K562 (cell line): ENCODE measurements around the gene VPS16. TPM values are rescaled to one million over a fixed set of nuclear protein-coding genes. Genes with fewer than 3 reads are reported as not detected.

Experiments
- ATAC-seq: fragments of 200-7000 bp; cut with Tn5 transposase; 3 replicates; pipeline ENCODE4 v1.9.1; 2020; ENCODE audit warnings: moderate library complexity
- BruUV-seq: library from RNA; stranded (reverse); fragments of 400-500 nt; replicated peaks from 2 replicates; lab custom pipeline; 2021; lab: Mats Ljungman, UMichigan
- CTCF ChIA-PET: fragments of 300-600 bp; formaldehyde crosslinking; extraction: SDS; loops from one replicate; lab custom pipeline; 2021; ENCODE audit warnings: low intra/inter-chr PET ratio; lab: Yijun Ruan, JAX
- POLR2A ChIA-PET: fragments of 300-600, 350-650 bp; sonication (Branson Sonifier 250); formaldehyde crosslinking; extraction: SDS; loops from one replicate; lab custom pipeline; 2021; ENCODE audit warnings: antibody characterized with exemption, inconsistent platforms; lab: Yijun Ruan, JAX
- DNase-seq, 4 experiments: peaks; one replicate each; pipeline versions ENCODE4 v3.0.0 to v3.0.0-alpha.2; 2011 to 2018; ENCODE audit warnings: low spot score in 3 of 4, mixed read lengths in 3 of 4; ENCODE audit errors: extremely low read depth in 1 of 4
- FAIRE-seq: peaks from 2 replicates; lab custom pipeline; 2011; peaks lifted over from hg19 to GRCh38; lab: Jason Lieb, UNC
- H2AFZ ChIP-seq: 2 replicates; pipeline ENCODE4 v1.6.0; 2011; ENCODE audit warnings: low read depth, low read length, control low read depth, inconsistent platforms
- H3K27ac ChIP-seq: fragments of 200-600 bp; 3 replicates; pipeline ENCODE4 v1.8.0; 2011; ENCODE audit warnings: low read depth, mild to moderate bottlenecking, control low read depth, inconsistent platforms, low read length, moderate library complexity, mixed read lengths; ENCODE audit errors: extremely low read depth
- H3K27me3 ChIP-seq, 2 experiments: fragments of 300-600 bp in 1 of 2; 2 replicates in 1 of 2; 3 replicates in 1 of 2; pipeline versions ENCODE4 v1.6.0 to v1.8.0; 2011; ENCODE audit warnings: inconsistent platforms in 2 of 2, low read length in 2 of 2, mild to moderate bottlenecking in 1 of 2, mixed read lengths in 1 of 2, moderate library complexity in 1 of 2; ENCODE audit not compliant: control insufficient read depth in 2 of 2, insufficient read depth in 2 of 2
- H3K36me3 ChIP-seq: fragments of 300-600 bp; 3 replicates; pipeline ENCODE4 v1.8.0; 2011; ENCODE audit warnings: mild to moderate bottlenecking, low read length, inconsistent platforms; ENCODE audit not compliant: control insufficient read depth, insufficient read depth
- H3K4me1 ChIP-seq, 2 experiments: fragments of 200-600 bp in 1 of 2; replicated peaks in 1 of 2; 2 replicates in 1 of 2; 3 replicates in 1 of 2; pipeline versions ENCODE4 v1.5.1 to v1.8.0; 2011; ENCODE audit warnings: inconsistent platforms in 2 of 2, low read length in 2 of 2, mild to moderate bottlenecking in 1 of 2, mixed read lengths in 1 of 2, moderate library complexity in 1 of 2; ENCODE audit not compliant: control insufficient read depth in 2 of 2, insufficient read depth in 2 of 2
- H3K4me2 ChIP-seq: 2 replicates; pipeline ENCODE4 v1.6.1; 2011; ENCODE audit warnings: low read length, control low read depth, inconsistent platforms, mixed read lengths; ENCODE audit not compliant: insufficient read depth
- H3K4me3 ChIP-seq: fragments of 200-600 bp; sonication (generic), shearing (Covaris generic); 2 replicates; pipeline ENCODE4 v1.5.1; 2016; ENCODE audit warnings: control low read depth, inconsistent platforms
- H3K79me2 ChIP-seq: fragments of 200-600 bp; 3 replicates; pipeline ENCODE4 v1.8.0; 2011; ENCODE audit warnings: low read length, inconsistent platforms; ENCODE audit not compliant: control insufficient read depth, insufficient read depth
- H3K9ac ChIP-seq, 2 experiments: 2 replicates each; pipeline versions ENCODE4 v1.6.0 to v1.6.1; 2011; ENCODE audit warnings: low read depth in 2 of 2, low read length in 2 of 2, control low read depth in 1 of 2, inconsistent platforms in 1 of 2, mild to moderate bottlenecking in 1 of 2, mixed read lengths in 1 of 2; ENCODE audit not compliant: insufficient read depth in 1 of 2
- H3K9me1 ChIP-seq: one replicate; pipeline ENCODE4 v1.6.0; 2011; ENCODE audit warnings: inconsistent platforms, mild to moderate bottlenecking, low read length, moderate library complexity; ENCODE audit not compliant: control insufficient read depth, insufficient read depth
- H3K9me3 ChIP-seq: replicated peaks from 2 replicates; pipeline ENCODE4 v1.5.1; 2011; ENCODE audit warnings: low read depth, low read length, inconsistent platforms; ENCODE audit not compliant: control insufficient read depth, insufficient read depth
- H4K20me1 ChIP-seq: replicated peaks from 2 replicates; pipeline ENCODE4 v1.6.1; 2011; ENCODE audit warnings: low read length, inconsistent platforms, mixed read lengths; ENCODE audit not compliant: control insufficient read depth, insufficient read depth
- ARNT ChIP-seq, 2 experiments: fragments of 450-650 bp; IDR thresholded peaks; 2 replicates each; pipeline ENCODE4 v1.6.1; 2016; ENCODE audit warnings: mild to moderate bottlenecking in 1 of 2
- MED1 ChIP-seq: sonication (generic); formaldehyde crosslinking; IDR thresholded peaks from 2 replicates; pipeline ENCODE4 v1.8.1; 2023; ENCODE audit warnings: missing genetic modification reagents, borderline replicate concordance
- ZNF121 ChIP-seq: sonication (generic); formaldehyde crosslinking; conservative IDR thresholded peaks from 2 replicates; pipeline ENCODE4 v1.8.0; 2022; ENCODE audit warnings: missing genetic modification reagents
- ZNF41 ChIP-seq: fragments of 250-450 bp; sonication (Bioruptor Pico); conservative IDR thresholded peaks from 2 replicates; pipeline ENCODE4 v1.4.0; 2020; ENCODE audit warnings: mild to moderate bottlenecking
- WGBS: fragments of 100-300 bp; shearing (Covaris generic); methylation state at CpG from one replicate; pipeline ENCODE4 v1.1.6; 2016; ENCODE audit warnings: low coverage, mixed read lengths; ENCODE audit not compliant: insufficient coverage; ENCODE audit errors: missing lambda C conversion rate; 5-methylcytosine and 5-hydroxymethylcytosine counted together
- in situ Hi-C: fragments of 300-500 bp; cut with MboI; formaldehyde crosslinking; loops from 4 replicates; pipeline ENCODE4 v1.15.0; 2018; ENCODE audit warnings: inconsistent platforms, mixed read lengths
- intact Hi-C: fragments of 100-400 bp; cut with micrococcal nuclease; formaldehyde crosslinking; loops from 2 replicates; pipeline ENCODE4 v1.14.2; 2022
- polyA plus RNA-seq, 8 experiments: library from polyadenylated mRNA; depleted of rRNA in 4 of 8; stranded (reverse) in 5 of 8; unstranded in 3 of 8; fragments of >200 nt; fragmentation: Nextera tagmentation in 2 of 8; fragmentation: Illumina TruSeq in 1 of 8; extraction: Ambion mirVana in 2 of 8; extraction: Trizol in 1 of 8; gene quantifications; 2 replicates each; pipeline versions ENCODE4 v1.2.1 to v1.2.3, GENCODE V29; 2011 to 2014; ENCODE audit warnings: inconsistent platforms in 1 of 8, missing spikeins in 1 of 8
- total RNA-seq, 7 experiments: library from RNA; depleted of rRNA in 6 of 7; stranded (reverse); fragments of >200 nt in 6 of 7; fragmentation: Illumina TruSeq in 2 of 7; extraction: Trizol in 2 of 7; gene quantifications; 2 replicates each; pipeline versions ENCODE4 v1.2.1 to v1.2.3, GENCODE V29; 2011 to 2021; ENCODE audit warnings: low replicate concordance in 1 of 7
- TF ChIP-seq, protein P1 (sequence below): fragments of 250-450 bp; sonication (Bioruptor Pico); IDR thresholded peaks from 2 replicates; pipeline ENCODE4 v1.8.0; 2022; ENCODE audit warnings: inconsistent platforms, mild to moderate bottlenecking, moderate library complexity, borderline replicate concordance
- TF ChIP-seq, protein P2 (sequence below): fragments of 450-650 bp; formaldehyde crosslinking; IDR thresholded peaks from 2 replicates; pipeline ENCODE4 v1.4.0; 2020; ENCODE audit warnings: mild to moderate bottlenecking, moderate library complexity

The VPS16 gene
- total and polyA plus RNA-seq, 9 of the 15 experiments (the other 6 are each of a cell fraction or from before 2014, with no cell fraction given): 6.8 to 24.7 (median 14.0) TPM

DNA sequence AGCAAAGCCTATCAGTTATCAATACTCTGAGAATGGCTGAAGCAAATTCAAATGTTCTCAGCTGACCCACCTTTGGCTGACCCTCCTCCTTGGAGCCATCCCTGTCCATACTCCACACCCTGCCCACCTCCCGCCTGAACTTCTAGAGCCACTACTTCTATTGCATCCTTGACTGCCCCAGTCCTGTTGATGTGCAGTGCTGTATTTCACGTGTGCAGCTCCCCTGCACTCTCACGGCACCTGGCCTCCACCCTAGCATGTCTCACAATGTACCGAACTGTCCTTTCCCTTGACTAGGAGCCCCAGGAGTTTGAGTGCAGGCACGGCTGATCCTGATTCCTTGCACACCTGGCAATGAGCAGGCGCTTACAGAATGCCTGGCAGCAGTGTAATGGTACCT lies 47.1 kb upstream of the VPS16 start:
- ATAC-seq: no peak
- no peak for DNase-seq
- Histone ChIP-seq H3K27ac (no peak overlapping the region), H3K4me1 (peaks cover 2 to 12% of the 10 kb centered on the region in 2 experiments; a peak in 4 of 5 replicates), H3K9me3 (no peaks in the 10 kb centered on the region), H3K4me3 (no peak overlapping the region), H3K9ac (no peak overlapping the region), H4K20me1 (peaks cover 12% of the 10 kb centered on the region; the same call in 1 of the 2 replicates), H2AFZ (no peak overlapping the region), H3K36me3 (no peaks in the 10 kb centered on the region), H3K9me1 (no peaks in the 10 kb centered on the region), H3K27me3 (peaks cover 15 to 53% of the 10 kb centered on the region in 2 experiments; a peak in 4 of 5 replicates), H3K4me2 (no peak overlapping the region), H3K79me2 (no peaks in the 10 kb centered on the region)
- 0% methylated on average over 6 of the region's 6 CpGs for WGBS
- ChIA-PET CTCF (no interaction called here), POLR2A (no interaction called here)
- intact Hi-C loops: no loop called here
- no TSS peak for BruUV-seq
- in situ Hi-C loops: no loop called here
- no peak for FAIRE-seq
- TF ChIP-seq MED1 (CRISPR knock-in tag) (no peak), ARNT (IDR thresholded peaks at IDR 0.05) (no peak), ZNF121 (CRISPR knock-in tag) (no peak), ZNF41 (CRISPR knock-in tag) (no peak)
- TF ChIP-seq, protein P1, sequence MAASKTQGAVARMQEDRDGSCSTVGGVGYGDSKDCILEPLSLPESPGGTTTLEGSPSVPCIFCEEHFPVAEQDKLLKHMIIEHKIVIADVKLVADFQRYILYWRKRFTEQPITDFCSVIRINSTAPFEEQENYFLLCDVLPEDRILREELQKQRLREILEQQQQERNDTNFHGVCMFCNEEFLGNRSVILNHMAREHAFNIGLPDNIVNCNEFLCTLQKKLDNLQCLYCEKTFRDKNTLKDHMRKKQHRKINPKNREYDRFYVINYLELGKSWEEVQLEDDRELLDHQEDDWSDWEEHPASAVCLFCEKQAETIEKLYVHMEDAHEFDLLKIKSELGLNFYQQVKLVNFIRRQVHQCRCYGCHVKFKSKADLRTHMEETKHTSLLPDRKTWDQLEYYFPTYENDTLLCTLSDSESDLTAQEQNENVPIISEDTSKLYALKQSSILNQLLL (CRISPR knock-in tag): no peak
- TF ChIP-seq, protein P2, sequence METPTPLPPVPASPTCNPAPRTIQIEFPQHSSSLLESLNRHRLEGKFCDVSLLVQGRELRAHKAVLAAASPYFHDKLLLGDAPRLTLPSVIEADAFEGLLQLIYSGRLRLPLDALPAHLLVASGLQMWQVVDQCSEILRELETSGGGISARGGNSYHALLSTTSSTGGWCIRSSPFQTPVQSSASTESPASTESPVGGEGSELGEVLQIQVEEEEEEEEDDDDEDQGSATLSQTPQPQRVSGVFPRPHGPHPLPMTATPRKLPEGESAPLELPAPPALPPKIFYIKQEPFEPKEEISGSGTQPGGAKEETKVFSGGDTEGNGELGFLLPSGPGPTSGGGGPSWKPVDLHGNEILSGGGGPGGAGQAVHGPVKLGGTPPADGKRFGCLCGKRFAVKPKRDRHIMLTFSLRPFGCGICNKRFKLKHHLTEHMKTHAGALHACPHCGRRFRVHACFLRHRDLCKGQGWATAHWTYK (CRISPR knock-in tag): no peak
